Smooth muscle cell (in vitro differentiated cells): ENCODE results near the gene PRPF31. TPM values are rescaled to one million over a fixed set of nuclear protein-coding genes. Genes with fewer than 3 reads are reported as not detected.

ENCODE experiments used
- DNase-seq: peaks from one replicate; lab custom pipeline; 2025; ENCODE audit not compliant: unreplicated experiment; lab: John Stamatoyannopoulos, UW
- H2AFZ ChIP-seq: fragments of 200-600 bp; sonication (generic); 2 replicates; pipeline ENCODE4 v1.6.0; 2016; ENCODE audit warnings: antibody characterized with exemption, low read depth, mild to moderate bottlenecking
- H3F3A ChIP-seq: fragments of 200-600 bp; sonication (generic); 2 replicates; pipeline ENCODE4 v1.6.0; 2017; ENCODE audit warnings: antibody characterized with exemption, low read depth
- H3K27ac ChIP-seq: fragments of 200-600 bp; sonication (generic); 2 replicates; pipeline ENCODE4 v1.5.1; 2016; ENCODE audit warnings: low read depth, mild to moderate bottlenecking
- H3K27me3 ChIP-seq: fragments of 200-600 bp; sonication (generic); 2 replicates; pipeline ENCODE4 v1.6.1; 2016; ENCODE audit warnings: low read depth, mild to moderate bottlenecking
- H3K36me3 ChIP-seq: fragments of 200-600 bp; sonication (generic); 2 replicates; pipeline ENCODE4 v1.5.1; 2016; ENCODE audit warnings: low read depth
- H3K4me1 ChIP-seq: fragments of 200-600 bp; sonication (generic); 2 replicates; pipeline ENCODE4 v1.5.1; 2016; ENCODE audit warnings: low read depth
- H3K4me2 ChIP-seq: fragments of 200-600 bp; sonication (generic); 2 replicates; pipeline ENCODE4 v1.6.0; 2016; ENCODE audit warnings: mild to moderate bottlenecking
- H3K4me3 ChIP-seq: fragments of 200-600 bp; sonication (generic); 2 replicates; pipeline ENCODE4 v1.5.1; 2016; ENCODE audit warnings: mild to moderate bottlenecking
- H3K79me2 ChIP-seq: fragments of 200-600 bp; sonication (generic); 2 replicates; pipeline ENCODE4 v1.6.0; 2016; ENCODE audit warnings: low read depth, mild to moderate bottlenecking
- H3K9ac ChIP-seq: fragments of 200-600 bp; sonication (generic); 2 replicates; pipeline ENCODE4 v1.6.0; 2016; ENCODE audit warnings: low read depth
- H3K9me3 ChIP-seq: fragments of 200-600 bp; sonication (generic); replicated peaks from 2 replicates; pipeline ENCODE4 v1.5.1; 2016; ENCODE audit warnings: low read depth
- H4K20me1 ChIP-seq: fragments of 200-600 bp; sonication (generic); 2 replicates; pipeline ENCODE4 v1.6.0; 2016; ENCODE audit warnings: low read depth
- WGBS: methylation state at CpG from one replicate; pipeline ENCODE4 v1.1.7; 2016; ENCODE audit warnings: low lambda C conversion rate; 5-methylcytosine and 5-hydroxymethylcytosine counted together
- polyA plus RNA-seq: library from polyadenylated mRNA; unstranded; fragments of >200 nt; fragmentation: Nextera tagmentation; extraction: Ambion mirVana; gene quantifications from 2 replicates; pipeline ENCODE4 v1.2.1, GENCODE V29; 2016
- total RNA-seq: library from RNA; depleted of rRNA; stranded (reverse); fragments of >200 nt; gene quantifications from 2 replicates; pipeline ENCODE4 v1.2.3, GENCODE V29; 2014
- TF ChIP-seq, protein P1 (sequence below): fragments of 200-600 bp; sonication (generic); IDR thresholded peaks from 2 replicates; pipeline ENCODE4 v1.5.1; 2017; ENCODE audit warnings: borderline replicate concordance, mild to moderate bottlenecking, antibody characterized with exemption; ENCODE audit not compliant: insufficient read depth, poor library complexity, severe bottlenecking

PRPF31 gene
- total and polyA plus RNA-seq, 2 experiments from 2014 or later, result 42.8 to 81.2 TPM

DNA sequence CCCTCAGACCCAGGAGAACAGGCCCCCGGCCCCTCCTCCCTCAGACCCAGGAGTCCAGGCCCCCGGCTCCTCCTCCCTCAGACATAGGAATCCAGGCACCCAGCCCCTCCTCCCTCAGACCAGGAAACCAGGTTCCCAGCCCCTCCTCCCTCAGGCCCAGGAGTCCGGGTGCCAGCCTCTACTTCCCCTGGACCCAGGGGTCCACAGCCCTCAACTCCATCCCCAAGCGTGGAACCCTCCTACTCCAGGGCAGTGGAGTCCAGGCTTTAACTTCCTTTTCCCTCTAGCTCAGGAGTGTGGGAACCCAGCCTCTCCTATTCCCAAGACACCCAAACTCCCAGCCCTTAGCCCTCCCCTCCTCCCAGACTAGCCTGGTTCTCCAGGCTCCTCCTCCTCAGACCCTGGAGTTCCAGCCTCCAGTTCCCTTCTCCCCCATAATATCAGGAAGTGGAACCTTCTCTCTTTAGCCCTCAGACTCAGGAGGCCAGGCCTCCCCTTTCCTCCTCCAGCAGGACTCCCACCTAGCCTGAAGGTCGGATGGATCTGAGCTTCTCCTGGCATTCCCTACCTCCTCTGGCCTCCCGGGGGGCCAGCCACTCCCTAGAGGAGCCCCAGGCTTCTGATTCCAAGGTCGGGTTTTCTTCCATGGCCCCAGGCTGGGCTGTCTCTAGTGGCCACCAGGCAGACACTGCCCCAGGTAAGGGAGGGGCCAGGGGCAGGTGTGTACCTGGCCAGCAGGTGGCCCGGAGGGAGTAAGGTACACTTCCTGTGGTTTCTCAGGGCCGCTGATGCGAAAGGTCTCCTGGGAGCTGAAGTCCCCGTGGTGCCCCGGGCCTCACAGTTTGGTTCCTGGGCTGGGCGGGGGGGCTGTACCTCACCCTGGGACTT lies 57.2 kb downstream of the PRPF31 start, which contains the start of gene TMC4:
TSS of gene TMC4 (minus strand) at position 690 of the 888 bp plus-strand sequence. CDS start at position 647, 43 bp downstream.
- Histone ChIP-seq H3K4me2 (peak within 1 kb of the TSS; percentile 76), H3K9ac (no peak within 1 kb of the TSS), H3K9me3 (no peaks in the 10 kb centered on the region), H3K27me3 (no peaks in the 10 kb centered on the region), H3K4me1 (no peaks in the 10 kb centered on the region), H3K27ac (no peak within 1 kb of the TSS), H3K36me3 (no peaks in the 10 kb centered on the region), H4K20me1 (no peaks in the 10 kb centered on the region), H3K4me3 (peak within 1 kb of the TSS; percentile 55), H3F3A (no peaks in the 10 kb centered on the region), H3K79me2 (no peaks in the 10 kb centered on the region), H2AFZ (no peak within 1 kb of the TSS)
- TF ChIP-seq, protein P1, sequence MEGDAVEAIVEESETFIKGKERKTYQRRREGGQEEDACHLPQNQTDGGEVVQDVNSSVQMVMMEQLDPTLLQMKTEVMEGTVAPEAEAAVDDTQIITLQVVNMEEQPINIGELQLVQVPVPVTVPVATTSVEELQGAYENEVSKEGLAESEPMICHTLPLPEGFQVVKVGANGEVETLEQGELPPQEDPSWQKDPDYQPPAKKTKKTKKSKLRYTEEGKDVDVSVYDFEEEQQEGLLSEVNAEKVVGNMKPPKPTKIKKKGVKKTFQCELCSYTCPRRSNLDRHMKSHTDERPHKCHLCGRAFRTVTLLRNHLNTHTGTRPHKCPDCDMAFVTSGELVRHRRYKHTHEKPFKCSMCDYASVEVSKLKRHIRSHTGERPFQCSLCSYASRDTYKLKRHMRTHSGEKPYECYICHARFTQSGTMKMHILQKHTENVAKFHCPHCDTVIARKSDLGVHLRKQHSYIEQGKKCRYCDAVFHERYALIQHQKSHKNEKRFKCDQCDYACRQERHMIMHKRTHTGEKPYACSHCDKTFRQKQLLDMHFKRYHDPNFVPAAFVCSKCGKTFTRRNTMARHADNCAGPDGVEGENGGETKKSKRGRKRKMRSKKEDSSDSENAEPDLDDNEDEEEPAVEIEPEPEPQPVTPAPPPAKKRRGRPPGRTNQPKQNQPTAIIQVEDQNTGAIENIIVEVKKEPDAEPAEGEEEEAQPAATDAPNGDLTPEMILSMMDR, result peak; percentile 25
- 19% methylated on average over 11 of the region's 13 CpGs for WGBS
- no peak for DNase-seq

GRCh38 chr19:54173359-54173699 lies 57.8 kb downstream of the PRPF31 start:
- no peaks in the 10 kb centered on the region for H4K20me1 ChIP-seq
- TF ChIP-seq, protein P1, result no peak
- peak overlapping the region; percentile 76 for H3K4me2 ChIP-seq
- WGBS, result 60% methylated on average over 15 of the region's 15 CpGs
- no peaks in the 10 kb centered on the region for H3K9me3 ChIP-seq
- no peak overlapping the region for H3K27ac ChIP-seq
- no peaks in the 10 kb centered on the region for H3K4me1 ChIP-seq
- no peaks in the 10 kb centered on the region for H3F3A ChIP-seq
- H3K27me3 ChIP-seq, result no peaks in the 10 kb centered on the region
- no peak overlapping the region for H3K9ac ChIP-seq
- H3K4me3 ChIP-seq, result no peak overlapping the region
- H2AFZ ChIP-seq, result no peak overlapping the region
- no peak for DNase-seq
- no peaks in the 10 kb centered on the region for H3K36me3 ChIP-seq
- no peaks in the 10 kb centered on the region for H3K79me2 ChIP-seq

- Histone ChIP-seq H3K9me3 (no peaks in the 10 kb centered on the region), H3K79me2 (no peaks in the 10 kb centered on the region), H3K36me3 (no peaks in the 10 kb centered on the region), H2AFZ (no peak overlapping the region), H4K20me1 (no peaks in the 10 kb centered on the region), H3K9ac (no peak overlapping the region), H3K4me1 (no peaks in the 10 kb centered on the region), H3F3A (no peaks in the 10 kb centered on the region), H3K27ac (no peak overlapping the region), H3K4me3 (no peak overlapping the region), H3K4me2 (no peak overlapping the region), H3K27me3 (no peaks in the 10 kb centered on the region)
- TF ChIP-seq, protein P1, result no peak
- WGBS, result 85% methylated on average over 24 of the region's 25 CpGs
- DNase-seq, result no peak
Observed at GRCh38 chr19:54173951-54174834, 58.6 kb downstream of the PRPF31 start.
